T-helper 9 cell (primary cell): Measurements from ENCODE around the gene GPR176.

Source experiments
- DNase-seq: peaks from one replicate; pipeline ENCODE4 v3.0.0-alpha.2; 2020
- total RNA-seq, 2 donors: gene quantifications; one replicate each; lab custom pipeline; 2026; lab: John Stamatoyannopoulos, UW

The GPR176 gene, protein sequence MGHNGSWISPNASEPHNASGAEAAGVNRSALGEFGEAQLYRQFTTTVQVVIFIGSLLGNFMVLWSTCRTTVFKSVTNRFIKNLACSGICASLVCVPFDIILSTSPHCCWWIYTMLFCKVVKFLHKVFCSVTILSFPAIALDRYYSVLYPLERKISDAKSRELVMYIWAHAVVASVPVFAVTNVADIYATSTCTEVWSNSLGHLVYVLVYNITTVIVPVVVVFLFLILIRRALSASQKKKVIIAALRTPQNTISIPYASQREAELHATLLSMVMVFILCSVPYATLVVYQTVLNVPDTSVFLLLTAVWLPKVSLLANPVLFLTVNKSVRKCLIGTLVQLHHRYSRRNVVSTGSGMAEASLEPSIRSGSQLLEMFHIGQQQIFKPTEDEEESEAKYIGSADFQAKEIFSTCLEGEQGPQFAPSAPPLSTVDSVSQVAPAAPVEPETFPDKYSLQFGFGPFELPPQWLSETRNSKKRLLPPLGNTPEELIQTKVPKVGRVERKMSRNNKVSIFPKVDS
- total RNA-seq: 0 to 0.21 reads per million in 2 donors

DNA sequence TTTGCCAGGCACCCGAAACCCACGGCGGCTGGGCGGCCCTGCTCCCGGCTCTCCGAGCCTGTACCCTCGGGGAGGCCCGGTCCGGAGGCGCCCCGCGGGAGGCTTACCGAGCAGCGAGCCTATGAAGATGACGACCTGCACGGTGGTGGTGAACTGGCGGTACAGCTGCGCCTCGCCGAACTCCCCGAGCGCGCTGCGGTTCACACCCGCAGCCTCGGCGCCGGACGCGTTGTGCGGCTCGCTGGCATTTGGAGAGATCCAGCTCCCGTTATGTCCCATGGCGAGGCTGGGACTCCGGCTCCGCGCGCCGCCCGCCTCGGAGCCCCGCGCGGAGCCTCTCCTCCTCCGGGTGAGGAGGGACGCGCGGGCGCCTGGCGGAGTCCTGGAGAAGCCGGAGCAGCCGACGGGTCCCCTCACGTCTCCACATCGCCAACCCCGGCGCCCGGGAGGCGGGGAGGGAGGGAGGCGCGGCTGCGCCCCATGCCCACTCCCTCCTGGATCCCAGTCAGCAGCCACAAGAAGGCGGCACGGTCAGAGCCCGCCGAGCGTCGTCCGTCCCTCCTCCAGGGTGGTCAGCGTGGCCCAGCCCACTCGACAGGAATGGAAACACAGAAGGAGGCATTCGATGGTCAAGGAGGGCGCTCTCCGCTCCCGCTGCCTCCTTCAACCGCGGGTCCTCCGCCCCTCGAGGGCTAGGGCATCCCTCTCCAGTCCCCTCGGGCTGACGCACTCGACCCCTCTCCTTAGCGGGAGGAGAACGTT is at the start of gene GPR176:
TSS of gene GPR176 (minus strand) at position 519 of the 762 bp plus-strand sequence. CDS start at position 279, 240 bp downstream.
- peak; percentile 9 for DNase-seq

DNA sequence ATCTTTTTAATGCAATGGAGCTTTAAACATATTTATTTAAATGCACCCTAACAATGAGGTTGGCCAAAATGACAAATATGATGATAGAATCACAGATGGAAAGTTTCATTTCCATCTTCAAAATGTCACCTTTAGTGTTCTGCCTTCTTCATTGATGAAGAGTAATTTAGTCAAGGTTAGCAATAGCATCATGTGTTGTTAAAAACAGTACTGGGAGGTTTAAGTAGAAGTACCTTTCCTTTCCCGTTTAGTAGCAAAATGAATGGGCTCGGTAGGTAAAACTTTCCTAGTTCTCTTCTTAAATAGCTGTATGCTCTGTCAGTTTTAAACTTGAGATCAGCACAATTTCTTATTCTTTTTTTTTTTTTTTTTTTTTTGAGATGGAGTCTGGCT is 48.9 kb upstream of the GPR176 start:
- DNase-seq: no peak

DNA sequence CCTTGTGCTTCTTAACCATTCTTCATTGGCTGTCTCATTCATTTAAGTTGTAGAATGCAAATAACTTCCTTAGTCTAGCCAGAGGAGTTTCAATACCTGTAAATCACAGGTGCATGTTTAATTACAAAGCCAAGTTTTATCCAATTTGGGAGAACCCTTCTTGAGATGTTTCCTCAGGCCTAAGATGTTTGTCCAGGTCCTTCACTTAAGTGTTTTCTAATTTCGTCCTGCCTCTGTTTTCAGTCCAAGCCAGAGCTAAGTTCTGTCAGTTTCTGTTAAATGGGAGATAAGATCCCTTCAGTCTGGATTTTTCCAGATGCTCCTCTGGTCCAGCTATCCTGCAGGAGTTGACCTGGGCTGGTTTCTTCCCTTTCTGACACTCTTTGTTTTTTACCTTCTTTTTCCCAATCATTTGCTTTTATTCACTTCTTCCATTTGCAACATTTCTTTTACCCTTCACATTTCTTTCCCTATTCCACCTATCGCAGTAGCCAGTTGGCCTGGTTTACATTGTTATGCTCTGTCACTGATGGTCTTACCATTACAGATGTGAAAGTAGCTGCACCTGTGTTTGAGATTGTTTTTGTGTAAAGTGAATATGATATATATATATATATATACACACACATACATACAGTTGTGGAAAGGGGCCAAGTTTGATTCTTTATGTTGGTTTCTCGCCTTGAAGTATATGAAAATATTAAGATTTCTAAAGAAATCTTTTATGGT is 48.4 kb upstream of the GPR176 start:
- no peak for DNase-seq

DNA sequence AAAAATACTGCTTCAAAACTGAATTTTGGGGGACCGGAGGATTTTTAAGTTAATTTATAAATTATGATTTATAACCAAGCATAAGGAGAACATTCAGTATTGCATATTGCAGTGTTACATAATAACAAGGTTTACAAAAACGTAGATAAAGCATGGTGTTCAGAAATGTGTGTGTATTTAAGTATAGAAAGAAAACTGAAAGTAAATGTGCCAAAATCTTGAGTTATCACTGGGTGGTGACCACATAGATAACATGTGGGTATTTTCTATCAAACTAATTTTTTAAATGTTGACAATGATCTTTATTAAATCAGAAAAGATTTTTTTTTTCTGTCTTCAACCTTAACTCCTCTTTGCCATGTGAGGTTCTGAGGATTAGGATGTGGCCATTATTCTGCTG is 46.5 kb upstream of the GPR176 start:
- no peak for DNase-seq

DNA sequence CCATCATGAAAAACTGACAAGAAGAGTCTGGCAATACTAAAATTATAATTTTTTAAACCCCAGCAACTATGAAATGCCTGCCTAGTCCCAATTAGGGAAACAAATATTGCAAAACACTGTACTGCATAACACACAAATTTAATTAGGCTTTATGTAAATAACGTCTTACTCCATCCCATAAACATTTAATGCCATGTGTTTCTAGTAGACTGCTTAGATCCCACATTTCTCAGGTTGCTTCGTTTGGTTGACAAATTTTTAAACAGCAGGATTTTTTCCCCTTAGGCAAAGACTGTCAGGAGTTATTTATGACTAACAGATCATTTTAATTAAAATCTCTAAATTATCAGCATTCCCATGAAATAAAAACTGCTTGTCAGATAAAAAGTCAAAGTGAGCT is 43.7 kb upstream of the GPR176 start:
- no peak for DNase-seq

DNA sequence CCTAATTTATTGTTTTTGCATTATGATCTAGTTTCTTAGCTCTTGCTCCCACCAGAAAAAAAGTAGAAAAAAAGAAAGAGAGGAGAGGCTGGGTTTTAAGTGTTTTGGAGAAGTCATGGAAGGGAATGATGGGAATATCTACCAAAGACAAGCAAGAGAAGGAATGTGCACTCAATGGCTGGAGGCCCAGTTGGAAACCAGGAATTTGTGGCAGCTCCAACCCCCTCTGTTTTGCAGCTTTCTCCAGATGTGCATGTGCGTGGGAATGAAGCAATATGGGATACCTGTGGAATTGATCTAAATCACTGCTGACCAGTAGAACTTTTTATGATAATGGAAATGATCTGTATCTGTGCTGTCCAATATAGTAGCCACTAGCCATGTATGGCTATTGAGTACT is 41.0 kb upstream of the GPR176 start:
- DNase-seq: no peak

DNA sequence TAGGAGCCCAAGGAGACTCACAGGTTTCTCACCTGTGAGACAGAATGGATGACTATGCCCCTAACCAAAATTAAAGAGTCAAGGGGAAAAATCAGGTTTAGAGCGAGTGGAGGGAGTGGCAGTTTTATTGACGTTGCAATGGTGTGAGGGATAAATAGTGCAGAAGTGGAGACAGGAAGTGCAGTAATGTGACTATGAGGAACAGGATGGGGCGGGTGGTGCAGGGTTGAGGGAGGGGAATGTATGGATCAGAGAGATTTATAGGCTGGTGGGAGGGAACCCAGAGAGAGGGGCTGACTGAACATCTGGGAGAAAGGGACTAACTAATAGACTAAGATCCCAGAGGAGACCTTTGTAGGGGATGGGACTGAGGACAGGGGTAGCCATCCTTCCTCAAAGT is 40.3 kb upstream of the GPR176 start:
- no peak for DNase-seq

DNA sequence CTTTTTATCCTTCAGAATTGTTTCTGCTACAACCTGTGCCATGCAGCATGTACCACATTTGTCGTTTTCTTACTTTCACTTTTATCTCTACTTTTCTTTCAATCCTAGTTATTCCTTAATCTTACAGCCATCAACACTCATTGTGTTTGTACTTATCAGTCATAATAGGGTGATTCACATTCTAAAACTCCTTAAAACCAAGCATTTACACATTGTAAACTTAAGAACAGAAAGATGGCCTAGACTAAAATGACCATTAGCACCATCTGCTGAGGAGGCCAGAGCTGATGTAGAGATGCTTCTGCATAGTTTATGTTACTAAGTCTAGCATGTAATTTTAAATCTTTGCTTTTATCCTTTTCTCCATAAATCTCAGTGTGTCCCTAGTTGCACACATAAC is 39.3 kb upstream of the GPR176 start:
- no peak for DNase-seq

DNA sequence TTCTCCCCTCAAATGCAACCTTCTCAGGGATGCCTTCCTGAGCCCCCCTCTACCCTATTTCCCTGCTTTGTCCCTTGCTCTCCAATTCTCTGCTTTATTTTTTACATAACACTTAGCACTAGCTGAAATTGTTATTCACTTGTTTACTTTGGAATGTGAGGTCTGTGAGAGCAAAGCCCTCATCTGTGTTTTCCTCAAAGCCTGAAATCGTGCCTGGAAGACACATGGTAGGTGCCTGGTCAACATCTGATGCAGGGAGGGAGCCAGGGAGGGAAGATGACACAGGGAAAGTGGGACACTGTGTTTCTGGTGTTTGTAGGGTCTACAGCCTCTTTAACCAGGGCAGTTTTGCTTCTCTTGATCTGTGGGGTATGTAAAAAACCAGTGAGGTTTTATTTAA is 37.4 kb upstream of the GPR176 start:
- no peak for DNase-seq

DNA sequence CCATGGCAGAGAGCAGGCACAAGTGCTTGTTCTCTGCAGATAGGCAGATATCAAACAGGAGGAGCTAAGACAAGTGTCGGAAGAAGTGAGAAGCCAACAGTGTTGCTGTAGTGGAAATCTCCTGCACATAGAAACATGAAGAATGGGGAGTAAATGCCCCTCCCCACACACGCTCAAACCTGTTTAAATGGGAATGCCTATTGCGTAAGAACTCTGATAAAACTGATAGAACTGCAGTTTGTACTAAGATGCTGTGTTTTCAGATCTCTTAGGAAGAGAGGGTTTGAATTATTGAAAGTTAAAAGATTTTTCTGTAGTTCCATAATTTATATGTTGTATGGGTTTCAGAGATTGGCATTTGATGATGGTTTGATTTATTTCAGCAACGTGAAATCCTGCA is 33.5 kb upstream of the GPR176 start:
- no peak for DNase-seq

DNA sequence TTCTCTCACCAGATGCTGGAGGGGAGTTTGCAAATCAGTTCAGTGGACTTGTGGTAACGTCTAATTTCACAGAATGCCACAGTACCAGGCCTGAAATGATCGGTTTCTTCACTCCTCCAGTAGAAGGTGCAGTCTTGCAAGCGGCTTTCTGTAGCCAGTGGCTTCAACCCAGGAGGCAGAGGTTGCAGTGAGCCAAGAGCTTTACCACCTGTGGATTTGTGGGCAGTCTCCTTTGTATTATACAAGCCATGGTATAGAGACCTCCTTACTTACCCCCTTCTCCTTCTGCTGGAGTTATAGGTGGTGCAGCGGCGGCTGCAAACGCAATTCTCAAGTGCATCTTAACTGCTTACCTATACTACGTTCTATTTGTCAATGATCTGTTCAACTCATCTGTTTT is 31.5 kb upstream of the GPR176 start:
- no peak for DNase-seq

DNA sequence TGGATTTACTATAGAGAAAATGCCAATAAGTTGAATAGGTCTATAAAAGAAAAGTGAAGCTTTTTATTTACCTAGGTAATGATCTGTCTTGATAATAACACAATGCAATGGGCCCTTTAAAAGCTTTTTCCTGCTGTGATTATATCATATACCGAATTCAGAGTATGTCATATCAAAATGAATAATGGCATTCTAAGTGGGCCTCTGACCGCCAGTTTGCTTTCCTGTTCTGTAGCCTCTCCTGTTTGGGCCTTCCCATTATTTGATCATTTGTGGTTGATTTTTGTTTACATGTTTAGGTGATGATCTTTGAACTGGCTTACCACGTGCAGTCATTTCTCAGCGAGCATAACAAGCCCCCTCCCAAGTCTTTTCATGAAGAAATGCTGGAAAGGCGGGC is 28.8 kb upstream of the GPR176 start:
- DNase-seq: no peak

DNA sequence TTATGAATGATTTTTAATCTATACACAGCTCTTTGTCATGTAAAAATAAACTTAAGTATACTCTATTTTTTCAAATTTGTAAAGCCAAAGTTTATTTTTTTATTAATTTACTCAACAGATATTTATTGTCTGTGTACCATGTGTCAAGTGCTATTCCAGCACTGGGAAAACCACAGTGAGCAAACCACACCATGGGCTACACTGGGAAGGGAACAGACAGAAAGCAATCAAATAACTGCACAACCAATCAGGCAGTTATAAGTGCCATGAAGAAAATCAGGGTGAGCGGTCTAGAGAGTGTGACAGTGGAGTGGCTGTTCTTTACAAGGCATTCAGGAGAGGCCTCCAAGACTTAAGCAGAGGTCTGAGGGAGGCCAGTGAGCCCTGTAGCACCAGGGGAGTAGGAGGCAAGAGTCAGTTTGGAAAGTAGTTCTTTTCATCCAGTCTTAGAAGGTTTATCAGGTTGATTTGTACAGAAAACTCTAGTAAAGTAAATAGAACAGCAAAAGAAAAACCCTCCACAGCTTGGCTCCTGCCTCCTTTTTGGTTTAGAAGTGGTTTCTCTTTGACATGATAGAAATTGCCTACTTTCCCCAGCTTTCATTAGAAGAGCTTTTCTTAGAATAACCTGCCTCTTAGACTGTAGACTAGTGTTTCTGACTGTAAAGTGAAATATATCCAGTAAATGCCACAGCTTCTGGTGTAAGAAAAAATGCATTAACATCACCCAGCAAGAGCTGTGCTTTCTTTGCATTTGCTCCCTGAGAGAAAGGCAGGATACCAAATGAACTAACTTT is 27.5 kb upstream of the GPR176 start:
- no peak for DNase-seq

DNA sequence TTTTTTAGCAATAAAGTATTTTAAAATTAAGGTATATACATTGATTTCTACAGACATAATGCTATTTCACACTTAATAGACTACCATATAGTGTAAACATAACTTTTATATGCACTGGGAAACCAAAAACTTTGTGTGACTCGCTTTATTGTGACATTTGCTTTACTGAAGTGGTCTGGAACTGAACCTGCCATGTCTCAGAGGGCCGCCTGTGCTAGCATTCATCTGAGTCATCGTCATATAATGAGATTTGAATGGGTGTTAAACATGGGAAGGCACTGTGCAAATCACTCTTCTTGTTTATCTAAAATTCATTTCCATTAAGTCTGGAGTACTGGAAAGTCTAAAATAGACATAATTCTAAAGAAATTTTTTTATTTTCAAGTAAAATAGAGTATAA is 26.8 kb upstream of the GPR176 start:
- DNase-seq: no peak

DNA sequence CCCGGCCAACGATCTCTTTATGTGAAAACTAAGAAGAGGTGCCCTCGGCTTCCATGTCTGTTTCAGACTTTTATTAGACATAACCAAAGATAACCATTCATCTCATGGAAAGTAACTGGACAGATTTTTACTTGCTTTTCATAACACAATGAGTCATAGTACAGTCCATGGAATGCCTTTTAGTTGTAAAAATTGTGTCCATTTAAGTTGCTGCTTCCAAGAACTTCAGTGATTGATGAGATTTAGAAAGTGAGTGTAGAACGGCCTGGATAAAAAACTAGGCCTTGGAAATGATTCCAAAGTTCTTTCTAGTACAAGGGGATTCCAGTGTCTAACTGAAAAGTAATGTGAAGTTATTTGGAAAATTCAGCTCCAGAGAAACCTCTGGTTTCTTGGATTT is 24.7 kb upstream of the GPR176 start:
- DNase-seq: no peak

DNA sequence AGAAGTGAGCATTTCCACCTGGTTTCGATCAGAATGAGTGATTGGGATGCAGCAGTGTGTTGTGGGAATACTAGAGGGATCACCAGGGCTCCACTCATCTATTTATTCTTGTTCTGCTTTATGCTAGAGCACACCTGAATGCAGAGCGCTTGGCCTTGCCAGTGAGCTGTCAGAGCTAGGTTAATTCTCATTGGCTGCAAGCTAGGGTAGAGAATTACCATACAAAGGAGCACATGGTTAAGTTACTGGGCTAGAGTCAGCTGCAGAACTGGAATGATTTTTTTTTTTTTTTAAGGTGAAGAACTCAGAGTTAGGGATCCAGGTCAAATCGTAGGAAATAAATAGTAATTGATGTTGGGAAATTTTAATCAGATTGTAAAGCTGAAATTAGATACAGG is 22.7 kb upstream of the GPR176 start:
- DNase-seq: no peak

DNA sequence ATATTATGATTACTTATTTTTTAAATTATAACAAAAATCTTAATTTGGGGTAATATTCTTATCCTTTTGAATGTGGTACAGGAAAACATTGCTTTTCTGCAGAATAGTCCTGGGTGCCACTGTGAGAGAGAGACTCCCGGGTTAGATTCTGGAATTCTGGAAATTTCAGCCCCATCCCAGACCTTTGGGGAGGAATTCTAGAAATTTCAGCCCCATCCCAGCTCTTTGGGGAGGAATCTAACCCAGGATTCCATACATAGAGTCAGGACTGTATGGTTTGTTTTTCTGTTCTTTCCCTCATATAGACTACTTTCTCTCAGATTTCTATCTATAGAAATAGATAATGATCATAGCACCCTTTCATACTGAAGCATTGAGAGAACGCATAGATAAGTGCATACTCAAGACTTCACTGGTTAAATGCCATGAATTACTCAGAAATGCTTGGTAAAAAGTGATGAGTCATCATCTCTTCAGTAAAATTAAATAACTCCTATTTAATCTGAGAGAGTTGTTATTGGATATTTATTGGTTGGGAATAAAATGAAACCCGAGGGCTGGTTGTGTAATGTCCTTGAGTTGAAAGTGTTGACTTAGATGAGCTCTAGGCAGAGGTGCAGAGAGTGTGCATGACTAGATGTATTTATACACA is 22.2 kb upstream of the GPR176 start:
- no peak for DNase-seq

DNA sequence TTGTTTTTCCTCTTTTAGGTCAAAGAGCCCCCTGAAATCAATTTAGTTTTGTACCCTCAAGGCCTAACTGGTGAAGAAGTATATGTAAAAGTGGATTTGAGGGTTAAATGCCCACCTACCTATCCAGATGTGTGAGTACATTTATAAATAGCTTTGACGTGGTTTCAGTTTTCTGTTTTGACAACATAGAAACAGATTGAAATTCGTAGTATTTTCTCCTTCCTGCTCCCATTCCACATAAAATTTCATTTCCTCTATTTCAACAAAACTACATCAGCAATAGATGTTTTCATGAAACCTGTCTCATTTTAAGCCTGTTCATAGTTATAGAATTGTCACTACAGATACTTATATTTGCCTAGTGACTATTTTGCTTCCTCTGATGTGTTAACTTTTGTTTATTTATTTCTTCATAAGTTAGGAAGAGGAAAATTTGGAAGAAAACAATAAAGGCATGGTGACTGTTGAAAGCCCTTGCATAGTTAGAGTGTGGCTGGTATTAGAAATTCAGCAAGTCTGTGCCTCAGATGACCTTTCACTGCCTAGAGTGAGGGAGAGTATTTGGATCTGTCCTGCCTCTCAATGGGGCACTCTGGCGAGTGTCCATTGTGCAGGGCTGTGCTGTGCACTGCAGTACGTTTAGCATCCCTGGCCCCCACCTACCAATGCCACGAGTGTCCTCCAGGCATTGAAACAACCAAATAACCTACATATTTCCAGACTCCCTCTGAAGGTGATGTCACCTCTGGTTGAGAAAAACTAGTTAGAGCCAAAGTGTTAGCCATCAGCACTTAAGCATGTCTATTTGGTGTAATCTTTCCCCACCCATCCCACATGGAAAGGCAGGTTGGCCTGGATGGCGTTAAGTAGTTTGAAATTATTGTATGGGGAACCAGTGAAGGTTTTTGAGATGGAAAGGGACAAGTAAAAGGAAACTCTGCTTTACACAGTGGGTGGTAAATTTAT is 19.7 kb upstream of the GPR176 start:
- DNase-seq: no peak

DNA sequence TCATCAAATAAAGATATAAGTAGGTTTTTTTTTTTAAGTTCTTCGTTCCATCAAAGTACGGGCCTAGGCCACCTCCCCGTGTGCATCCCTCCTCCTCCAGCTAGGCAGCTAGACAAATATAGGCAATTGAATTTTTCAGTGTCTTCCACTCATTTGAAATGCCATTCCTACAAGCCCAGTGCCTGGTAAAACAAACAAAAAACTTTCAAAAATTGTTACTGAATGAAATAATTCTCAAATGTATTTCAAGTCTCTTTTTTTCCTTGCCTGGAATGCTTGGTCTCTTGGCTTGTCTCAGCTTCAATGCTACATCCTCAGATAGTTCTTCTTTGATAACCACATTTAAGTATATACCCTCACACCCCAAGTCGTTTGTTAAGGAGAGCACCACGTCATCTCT is 17.6 kb upstream of the GPR176 start:
- DNase-seq: no peak

DNA sequence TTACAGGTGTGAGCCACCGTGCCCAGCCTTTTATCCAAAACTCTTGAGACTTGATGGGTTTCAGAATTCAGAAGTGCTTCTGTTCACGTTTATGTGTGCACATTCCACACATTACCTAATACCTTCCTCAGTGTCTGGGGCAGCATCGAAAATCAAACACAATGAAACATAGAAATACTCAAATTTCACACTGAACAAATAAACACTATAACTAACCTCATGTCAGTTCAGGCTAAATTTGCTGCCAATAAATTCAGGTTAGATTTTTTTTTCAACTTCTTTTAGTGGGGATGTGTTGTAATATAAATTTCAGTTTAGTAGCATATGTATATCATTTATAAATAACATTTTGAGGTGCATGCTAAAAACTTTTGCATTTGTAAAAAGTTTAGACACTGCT is 16.6 kb upstream of the GPR176 start:
- no peak for DNase-seq

DNA sequence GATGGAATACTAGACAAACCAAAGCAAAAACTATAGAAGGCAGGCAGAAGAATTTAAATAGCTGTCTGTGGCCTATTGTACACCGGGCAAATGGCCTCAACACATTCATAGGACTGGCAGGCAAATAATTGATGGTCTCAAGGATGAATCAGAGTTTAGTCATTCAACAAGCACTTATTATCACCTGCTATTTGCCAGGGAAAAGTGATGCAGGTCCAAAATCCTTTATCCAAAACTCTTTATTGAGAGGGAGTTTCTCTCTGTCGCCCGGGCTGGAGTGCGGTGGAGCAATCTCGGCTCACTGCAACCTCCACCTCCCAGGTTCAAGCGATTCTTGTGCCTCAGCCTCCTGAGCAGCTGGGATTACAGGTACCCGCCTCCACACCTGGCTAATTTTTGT is 16.1 kb upstream of the GPR176 start:
- no peak for DNase-seq
